Heart right ventricle (tissue), 16 donors: Measurements from ENCODE around the gene ZNF292. TPM values are rescaled to one million over a fixed set of nuclear protein-coding genes. Genes with fewer than 3 reads are reported as not detected.

ENCODE experiments used
- ATAC-seq, 8 donors: fragments of 200-7000 bp; cut with Tn5 transposase; one replicate each; pipeline ENCODE4 v1.9.1; 2020; ENCODE audit warnings: mild to moderate bottlenecking in 8 of 8, moderate library complexity in 8 of 8, moderate number of reproducible peaks in 1 of 8
- DNase-seq, 2 donors: peaks; one replicate each; pipeline ENCODE4 v3.0.0-alpha.2; 2020
- H3K27ac ChIP-seq, 10 donors: fragments of 200-600 bp; sonication (generic) in 2 of 10; one replicate each; pipeline versions ENCODE4 v1.5.0 to v1.8.0; 2020 to 2022; ENCODE audit warnings: mild to moderate bottlenecking in 3 of 10
- H3K27me3 ChIP-seq, 7 donors: fragments of 200-600 bp; one replicate each; pipeline ENCODE4 v1.8.0; 2021 to 2022; ENCODE audit warnings: mild to moderate bottlenecking in 2 of 7
- H3K36me3 ChIP-seq, 9 donors: fragments of 200-600 bp; sonication (generic) in 1 of 9; one replicate each; pipeline versions ENCODE4 v1.5.0 to v1.8.0; 2020 to 2022; ENCODE audit warnings: mild to moderate bottlenecking in 2 of 9
- H3K4me1 ChIP-seq, 9 donors: fragments of 200-600 bp; sonication (generic) in 1 of 9; one replicate each; pipeline versions ENCODE4 v1.5.0 to v1.8.0; 2020 to 2022; ENCODE audit warnings: mild to moderate bottlenecking in 4 of 9
- H3K4me3 ChIP-seq, 10 donors: fragments of 200-600 bp; sonication (generic) in 2 of 10; one replicate each; pipeline versions ENCODE4 v1.5.0 to v1.8.0; 2020 to 2022; ENCODE audit warnings: mild to moderate bottlenecking in 7 of 10, moderate library complexity in 2 of 10
- H3K9me3 ChIP-seq, 11 donors: fragments of 200-600 bp in 10 of 11; sonication (generic) in 2 of 11; one replicate each; pipeline versions ENCODE4 v1.5.0 to v1.8.0; 2013 to 2022; ENCODE audit warnings: mild to moderate bottlenecking in 2 of 11, control low read depth in 1 of 11, moderate library complexity in 1 of 11
- WGBS, 2 donors: extraction: QIAGEN DNeasy Blood & Tissue Kit; methylation state at CpG; one replicate each; pipeline ENCODE4 v1.1.7; 2013; ENCODE audit warnings: inconsistent platforms in 1 of 2; 5-methylcytosine and 5-hydroxymethylcytosine counted together
- intact Hi-C, 10 donors: fragments of 100-400 bp; cut with DNase I; formaldehyde crosslinking; loops; one replicate each; pipeline versions ENCODE4 v1.11.1 to v1.14.2; 2022
- polyA plus RNA-seq, 2 donors: library from polyadenylated mRNA; stranded (reverse); fragments of 200-250 nt; gene quantifications; one replicate each; pipeline ENCODE4 v1.2.3, GENCODE V29; 2013
- total RNA-seq, 10 donors: library from RNA; stranded (reverse); fragmentation: NEBNext Ultra II Directional in 3 of 10; extraction: Animal tissue kit (Norgen Biotek cat#: 25700) in 3 of 10; gene quantifications; one replicate each; pipeline versions ENCODE4 v1.2.1 to v1.2.4, GENCODE V29; 2021 to 2023
- TF ChIP-seq, protein P1 (sequence below), 9 donors: fragments of 200-600 bp; sonication (generic) in 2 of 9; IDR thresholded peaks; one replicate each; pipeline versions ENCODE4 v1.5.0 to v1.8.0; 2021 to 2022; ENCODE audit warnings: antibody characterized with exemption in 9 of 9, mild to moderate bottlenecking in 5 of 9, moderate library complexity in 1 of 9
- donor health status: Arrhythmogenic right ventricular cardiomyopathy.
- donor health status: ischemic (EF 13 %, LVEDD 7.1; RV severe dilation, severe dysfunction).
- donor health status: healthy with polysubstance abuse.
- donor health status: DM: no; HTN: yes; CAD: no.
- donor health status: DM: no; HTN: no; CAD: no.
- donor health status: ischemic (EF 25% LVEDD 6.9; RV normal size, moderate dysfunction).
- donor health status: ischemic (EF 25% LVEDD 5.7; RV mildly dilated, moderate dysfunction).
- donor health status: healthy.
- donor health status: DM: yes; HTN: yes; CAD: no.
- donor health status: Ischemic cardiomyopathy.
- donor health status: ischemic (EF 35%, LVEDD 5.7; RV mildly dilated, moderate dysfunction).
- donor health status: nonischemic (EF 11% LVEDD 7.7; RV severe dilation, severe dysfunction).
- donor health status: DM: yes; HTN: yes; CAD: no.
- donor health status: PGD.
- donor health status: ischemic (EF 29% LVEDD 5.4; RV normal size, mild dysfunction).
- donor health status: nonischemic (EF 23%, LVEDD 6.1; RV moderate dilation, normal function).

The ZNF292 gene
- total and polyA plus RNA-seq, 12 donors: 1.9 to 38.2 (median 31.3) TPM

DNA sequence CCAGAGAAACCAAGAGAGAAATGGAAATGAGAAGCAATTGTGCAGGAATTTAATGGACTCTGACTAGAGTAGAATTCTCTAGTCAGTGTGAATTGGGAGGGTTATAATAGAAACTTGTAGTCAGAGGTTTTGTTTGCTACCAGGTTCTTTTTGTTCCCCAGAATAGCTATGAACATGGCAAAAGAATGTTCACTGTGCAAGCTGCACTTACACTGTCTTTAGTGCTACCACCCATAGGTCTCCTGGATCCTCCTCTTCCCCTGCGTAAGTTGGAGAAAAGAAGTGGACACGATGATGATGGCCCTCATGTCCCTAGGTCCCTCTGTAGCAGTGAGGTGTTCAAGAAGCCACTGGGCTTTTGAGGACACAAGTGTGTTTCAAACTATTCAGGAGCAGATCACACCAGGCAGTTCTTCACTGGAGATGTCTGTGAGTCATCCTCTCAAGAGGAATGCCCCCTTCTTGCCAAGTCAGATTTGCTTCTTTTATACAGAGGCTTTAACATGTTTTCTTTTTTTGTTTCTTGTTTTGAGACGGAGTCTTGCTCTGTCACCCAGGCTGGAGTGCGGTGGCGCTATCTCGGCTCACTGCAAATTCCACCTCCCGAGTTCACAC is 119.4 kb downstream of the ZNF292 start:
- Histone ChIP-seq H3K36me3 (no peaks in the 10 kb centered on the region), H3K4me3 (no peak overlapping the region), H3K27me3 (no peaks in the 10 kb centered on the region), H3K27ac (no peak overlapping the region), H3K4me1 (peaks cover 0 to 13% (median 0%) of the 10 kb centered on the region in 9 donors), H3K9me3 (peaks cover 0 to 5% (median 0%) of the 10 kb centered on the region in 11 donors)
- 76 to 84% methylated on average over 7 of the region's 7 CpGs for WGBS, 2 donors
- intact Hi-C loops: no loop called here
- DNase-seq: no peak
- ATAC-seq: peak in 4 of 8 donors; percentile 26 to 64 (median 42)
- TF ChIP-seq, protein P1, sequence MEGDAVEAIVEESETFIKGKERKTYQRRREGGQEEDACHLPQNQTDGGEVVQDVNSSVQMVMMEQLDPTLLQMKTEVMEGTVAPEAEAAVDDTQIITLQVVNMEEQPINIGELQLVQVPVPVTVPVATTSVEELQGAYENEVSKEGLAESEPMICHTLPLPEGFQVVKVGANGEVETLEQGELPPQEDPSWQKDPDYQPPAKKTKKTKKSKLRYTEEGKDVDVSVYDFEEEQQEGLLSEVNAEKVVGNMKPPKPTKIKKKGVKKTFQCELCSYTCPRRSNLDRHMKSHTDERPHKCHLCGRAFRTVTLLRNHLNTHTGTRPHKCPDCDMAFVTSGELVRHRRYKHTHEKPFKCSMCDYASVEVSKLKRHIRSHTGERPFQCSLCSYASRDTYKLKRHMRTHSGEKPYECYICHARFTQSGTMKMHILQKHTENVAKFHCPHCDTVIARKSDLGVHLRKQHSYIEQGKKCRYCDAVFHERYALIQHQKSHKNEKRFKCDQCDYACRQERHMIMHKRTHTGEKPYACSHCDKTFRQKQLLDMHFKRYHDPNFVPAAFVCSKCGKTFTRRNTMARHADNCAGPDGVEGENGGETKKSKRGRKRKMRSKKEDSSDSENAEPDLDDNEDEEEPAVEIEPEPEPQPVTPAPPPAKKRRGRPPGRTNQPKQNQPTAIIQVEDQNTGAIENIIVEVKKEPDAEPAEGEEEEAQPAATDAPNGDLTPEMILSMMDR (IDR thresholded peaks at IDR 0.05): no peak

DNA sequence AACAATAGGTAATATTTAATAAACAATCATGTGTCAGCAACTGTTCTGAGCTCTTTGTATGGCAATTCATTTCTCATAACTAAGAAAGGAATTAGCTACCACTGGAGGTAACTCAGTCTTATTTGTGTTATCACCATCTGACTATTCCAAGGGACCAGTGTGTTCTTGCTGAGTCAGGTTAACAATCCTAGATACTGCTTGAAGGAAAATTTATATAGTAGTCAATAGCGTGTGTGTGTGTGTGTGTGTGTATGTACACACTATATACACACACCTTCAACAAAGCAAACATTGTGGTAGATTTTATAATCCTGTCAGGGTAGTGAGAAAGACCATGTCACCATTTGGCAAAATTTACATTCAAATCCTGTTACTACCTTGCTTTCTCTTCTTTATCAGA is 121.3 kb downstream of the ZNF292 start:
- TF ChIP-seq, protein P1 (IDR thresholded peaks at IDR 0.05): no peak
- intact Hi-C loops: no loop called here

DNA sequence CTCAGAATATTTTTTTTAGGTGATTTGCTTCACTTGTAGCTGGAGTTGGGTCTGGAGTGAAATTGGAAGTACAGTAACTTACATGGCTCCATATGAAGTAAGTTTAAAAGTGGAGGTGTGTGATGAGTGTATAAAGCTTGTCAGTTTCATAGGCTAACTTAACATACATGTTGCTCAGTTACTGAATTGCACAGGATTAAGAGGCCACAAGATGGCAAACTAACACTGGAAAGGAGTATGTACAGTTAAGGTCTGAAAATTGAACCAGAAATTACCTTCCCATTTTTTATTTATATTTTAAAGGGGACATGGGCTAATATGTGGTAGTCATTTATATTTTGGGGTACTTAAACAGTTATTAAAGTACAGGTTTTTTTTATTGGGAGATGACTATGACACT is 121.8 kb downstream of the ZNF292 start:
- no peak for ATAC-seq
- H3K27me3 ChIP-seq: no peaks in the 10 kb centered on the region
- TF ChIP-seq, protein P1 (IDR thresholded peaks at IDR 0.05): peak in 5 of 9 donors; percentile 7 to 46 (median 26)
- no peak for DNase-seq
- peaks cover 0 to 13% (median 0%) of the 10 kb centered on the region in 9 donors for H3K4me1 ChIP-seq
- intact Hi-C loops: no loop called here
- no peak overlapping the region for H3K4me3 ChIP-seq
- no peaks in the 10 kb centered on the region for H3K36me3 ChIP-seq
- H3K9me3 ChIP-seq: no peaks in the 10 kb centered on the region
- no peak overlapping the region for H3K27ac ChIP-seq

More for the DNA sequence above, 121.3 kb downstream of the ZNF292 start:
- no peak overlapping the region for H3K4me3 ChIP-seq
- peaks cover 0 to under 1% (median 0%) of the 10 kb centered on the region in 11 donors for H3K9me3 ChIP-seq
- DNase-seq (no peak), ATAC-seq (no peak)
- H3K27me3 ChIP-seq: no peaks in the 10 kb centered on the region
- H3K4me1 ChIP-seq: peaks cover 0 to 13% (median 0%) of the 10 kb centered on the region in 9 donors
- no peaks in the 10 kb centered on the region for H3K36me3 ChIP-seq
- H3K27ac ChIP-seq: no peak overlapping the region
- 80 to 84% methylated on average over 1 of the region's 1 CpG for WGBS, 2 donors

DNA sequence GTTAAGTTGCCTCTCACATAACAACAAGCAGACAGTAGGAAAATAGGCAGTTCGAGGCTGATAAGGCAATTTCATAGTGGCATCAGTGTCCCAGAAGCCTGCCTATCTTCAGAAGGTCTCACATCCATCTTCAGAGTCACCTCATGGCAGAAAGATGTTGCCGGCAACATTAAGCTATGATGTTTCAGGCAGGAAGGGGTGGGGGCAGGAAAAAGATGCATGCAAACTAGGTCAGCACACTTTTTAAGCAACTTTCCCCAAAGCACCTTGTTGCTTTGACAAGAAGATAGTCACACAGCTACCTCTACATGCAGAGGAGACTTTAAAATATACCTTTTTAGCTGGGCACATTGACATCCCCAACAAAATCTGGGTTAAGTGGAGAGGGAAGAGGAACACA is 123.8 kb downstream of the ZNF292 start:
- H3K27ac ChIP-seq: no peak overlapping the region
- H3K36me3 ChIP-seq: no peaks in the 10 kb centered on the region
- TF ChIP-seq, protein P1 (IDR thresholded peaks at IDR 0.05): no peak
- WGBS, 2 donors: 35 to 47% methylated on average over 2 of the region's 2 CpGs
- H3K27me3 ChIP-seq: no peaks in the 10 kb centered on the region
- H3K4me3 ChIP-seq: no peak overlapping the region
- ATAC-seq (no peak), DNase-seq (no peak)
- H3K9me3 ChIP-seq: no peaks in the 10 kb centered on the region
- peaks cover 0 to 9% (median 0%) of the 10 kb centered on the region in 9 donors for H3K4me1 ChIP-seq
- intact Hi-C loops: no loop called here
